ENCODE measurements around the gene MRPL40. TPM values are rescaled to one million over a fixed set of nuclear protein-coding genes. Genes with fewer than 3 reads are reported as not detected.

The MRPL40 gene
- total and polyA plus RNA-seq, 2 of the 13 experiments (the other 11 are each of a cell fraction or from before 2014, with no cell fraction given), result 42.7 to 79.7 TPM

- TF ChIP-seq, protein P1, sequence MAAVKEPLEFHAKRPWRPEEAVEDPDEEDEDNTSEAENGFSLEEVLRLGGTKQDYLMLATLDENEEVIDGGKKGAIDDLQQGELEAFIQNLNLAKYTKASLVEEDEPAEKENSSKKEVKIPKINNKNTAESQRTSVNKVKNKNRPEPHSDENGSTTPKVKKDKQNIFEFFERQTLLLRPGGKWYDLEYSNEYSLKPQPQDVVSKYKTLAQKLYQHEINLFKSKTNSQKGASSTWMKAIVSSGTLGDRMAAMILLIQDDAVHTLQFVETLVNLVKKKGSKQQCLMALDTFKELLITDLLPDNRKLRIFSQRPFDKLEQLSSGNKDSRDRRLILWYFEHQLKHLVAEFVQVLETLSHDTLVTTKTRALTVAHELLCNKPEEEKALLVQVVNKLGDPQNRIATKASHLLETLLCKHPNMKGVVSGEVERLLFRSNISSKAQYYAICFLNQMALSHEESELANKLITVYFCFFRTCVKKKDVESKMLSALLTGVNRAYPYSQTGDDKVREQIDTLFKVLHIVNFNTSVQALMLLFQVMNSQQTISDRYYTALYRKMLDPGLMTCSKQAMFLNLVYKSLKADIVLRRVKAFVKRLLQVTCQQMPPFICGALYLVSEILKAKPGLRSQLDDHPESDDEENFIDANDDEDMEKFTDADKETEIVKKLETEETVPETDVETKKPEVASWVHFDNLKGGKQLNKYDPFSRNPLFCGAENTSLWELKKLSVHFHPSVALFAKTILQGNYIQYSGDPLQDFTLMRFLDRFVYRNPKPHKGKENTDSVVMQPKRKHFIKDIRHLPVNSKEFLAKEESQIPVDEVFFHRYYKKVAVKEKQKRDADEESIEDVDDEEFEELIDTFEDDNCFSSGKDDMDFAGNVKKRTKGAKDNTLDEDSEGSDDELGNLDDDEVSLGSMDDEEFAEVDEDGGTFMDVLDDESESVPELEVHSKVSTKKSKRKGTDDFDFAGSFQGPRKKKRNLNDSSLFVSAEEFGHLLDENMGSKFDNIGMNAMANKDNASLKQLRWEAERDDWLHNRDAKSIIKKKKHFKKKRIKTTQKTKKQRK (IDR thresholded peaks at IDR 0.05; ENCODE audit: low read length), result no peak
Measured at GRCh38 chr22:19478045-19478900, 45.9 kb downstream of the MRPL40 start (continued).

- DNase-seq (ENCODE audit: low spot score), result peak; percentile 70
- FAIRE-seq, result no peak
- TF ChIP-seq, protein P2, sequence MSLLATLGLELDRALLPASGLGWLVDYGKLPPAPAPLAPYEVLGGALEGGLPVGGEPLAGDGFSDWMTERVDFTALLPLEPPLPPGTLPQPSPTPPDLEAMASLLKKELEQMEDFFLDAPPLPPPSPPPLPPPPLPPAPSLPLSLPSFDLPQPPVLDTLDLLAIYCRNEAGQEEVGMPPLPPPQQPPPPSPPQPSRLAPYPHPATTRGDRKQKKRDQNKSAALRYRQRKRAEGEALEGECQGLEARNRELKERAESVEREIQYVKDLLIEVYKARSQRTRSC (CRISPR knock-in tag; IDR thresholded peaks at IDR 0.05; ENCODE audit: low read depth), result no peak
- TF ChIP-seq PCBP1 (IDR thresholded peaks at IDR 0.05; ENCODE audit: borderline replicate concordance, low read depth, low read length), result 0 out of 2 replicates have a peak, but pooled peaks have one; percentile 61
- 0 out of 2 replicates have a peak, but pooled peaks have one; percentile 55 for TF ChIP-seq TFDP2 (CRISPR knock-in tag; IDR thresholded peaks at IDR 0.05)
- peak; percentile 79 for TF ChIP-seq ATF7 (IDR thresholded peaks at IDR 0.05)
- no peak for TF ChIP-seq ATF7 (CRISPR knock-in tag; IDR thresholded peaks at IDR 0.05)
- TF ChIP-seq SRSF9 (IDR thresholded peaks at IDR 0.05; ENCODE audit: borderline replicate concordance, insufficient read depth, low read depth, low read length, poor library complexity, severe bottlenecking), result no peak
- TF ChIP-seq ZNF326 (CRISPR knock-in tag; IDR thresholded peaks at IDR 0.05; ENCODE audit: borderline replicate concordance), result no peak
- no peak for TF ChIP-seq JDP2 (CRISPR knock-in tag; IDR thresholded peaks at IDR 0.05; ENCODE audit: borderline replicate concordance)
- no peak for TF ChIP-seq FOXO1 (CRISPR knock-in tag; IDR thresholded peaks at IDR 0.05)
- no peak for TF ChIP-seq JUN (CRISPR knock-in tag; IDR thresholded peaks at IDR 0.05)
- TF ChIP-seq SMARCE1 (IDR thresholded peaks at IDR 0.05; ENCODE audit: borderline replicate concordance), result no peak
- TF ChIP-seq HNRNPLL (IDR thresholded peaks at IDR 0.05; ENCODE audit: low read depth, low read length, poor library complexity, severe bottlenecking), result peak; percentile 84
Measured at GRCh38 chr22:19478901-19479354, 46.6 kb downstream of the MRPL40 start, which contains the start of gene UFD1. UFD1 (minus strand) TSS chr22:19479193; CDS start chr22:19479085, 108 bp downstream.

More at GRCh38 chr22:19478901-19479354, 46.6 kb downstream of the MRPL40 start, which contains the start of gene UFD1:
- H3K4me2 ChIP-seq (ENCODE audit: low read depth, low read length), result peak within 1 kb of the TSS; percentile 83
- ChIA-PET CTCF (ENCODE audit: low intra/inter-chr PET ratio, low total read pairs) (no interaction called here), POLR2A (interaction anchor here (1.0 to 2.1 kb wide), 4 partner anchors 32 to 335 kb away, joined by 4 to 12 read pairs (median 7); partner anchors contain the start of genes C22orf39, ESS2, HIRA and MRPL40)
- intact Hi-C loops (cut with micrococcal nuclease; ENCODE audit: unreplicated experiment) (loop anchor here (2.0 to 10.0 kb wide), 4 partner anchors 32 to 174 kb away; partner anchors contain the start of genes C22orf39 and HIRA), in situ Hi-C loops (cut with HindIII; ENCODE audit: extremely low pct_ligation_motif_present, low pct_unique_long_range_greater_than_20kb) (loop anchor here (10.0 kb wide), 1 partner anchor 184 kb away; the partner anchor contains the start of gene CLTCL1)
- no peaks in the 10 kb centered on the region for H3K9me3 ChIP-seq (ENCODE audit: low read length)
- BruUV-seq (replicated peaks), result no TSS peak
- ATAC-seq, result peak; percentile 87
- 0% methylated on average over 8 of the region's 42 CpGs for WGBS (ENCODE audit: low lambda C conversion rate)
- H3K4me3 ChIP-seq (replicated peaks in 1 of 3; ENCODE audit: insufficient read depth in 1 of 3, low read depth in 2 of 3, low read length in 3 of 3), result peak within 1 kb of the TSS; percentile 71 to 98 (median 97)
- no peaks in the 10 kb centered on the region; a peak in 1 of 5 replicates for H3K27me3 ChIP-seq (ENCODE audit: control insufficient read depth in 1 of 2, insufficient read depth in 2 of 2, low read length in 2 of 2)
- H4K20me1 ChIP-seq (ENCODE audit: insufficient read depth, low read length), result peaks cover 13% of the 10 kb centered on the region; the same call in 1 of the 2 replicates
- peaks cover 26% of the 10 kb centered on the region for H3K4me1 ChIP-seq (ENCODE audit: insufficient read depth, low read length)
- peak within 1 kb of the TSS; percentile 97 for H3K27ac ChIP-seq (ENCODE audit: extremely low read length, insufficient read depth, low read length)
- peak within 1 kb of the TSS; percentile 99 for H2AFZ ChIP-seq (ENCODE audit: low read length)
- H3K36me3 ChIP-seq (replicated peaks in 1 of 2; ENCODE audit: control insufficient read depth in 1 of 2, insufficient read depth in 2 of 2, low read length in 2 of 2), result peaks cover 6 to 17% of the 10 kb centered on the region in 2 experiments
- H3K79me2 ChIP-seq (ENCODE audit: insufficient read depth, low read length), result peaks cover 48% of the 10 kb centered on the region
- H3K9ac ChIP-seq (ENCODE audit: insufficient read depth, low read depth, low read length), result peak within 1 kb of the TSS; percentile 97
